ENCODE measurements around the gene SLC7A11. TPM values are rescaled to one million over a fixed set of nuclear protein-coding genes. Genes with fewer than 3 reads are reported as not detected.
A peak's percentile ranks its signal among the peaks of the same experiment; 100 is the strongest.

Gene SLC7A11
- total and polyA plus RNA-seq, 7 donors: under 0.01 to 2.8 (median 0.27) TPM

GRCh38 chr4:138249132-138249531 is 7.0 kb upstream of the SLC7A11 start:
- H3K9me3 ChIP-seq: no peaks in the 10 kb centered on the region
- WGBS, 2 donors: 84 to 85% methylated on average over 2 of the region's 2 CpGs
- intact Hi-C loops (cut with DNase I): no loop called here

GRCh38 chr4:138248058-138248457 is 5.9 kb upstream of the SLC7A11 start:
- 85 to 87% methylated on average over 2 of the region's 2 CpGs for WGBS, 2 donors
- no peak overlapping the region for H3K27ac ChIP-seq
- intact Hi-C loops (cut with DNase I): no loop called here
- H3K36me3 ChIP-seq: no peaks in the 10 kb centered on the region
- H3K27me3 ChIP-seq: no peaks in the 10 kb centered on the region
- no peak for DNase-seq
- H3K4me3 ChIP-seq: no peak overlapping the region
- no peak for TF ChIP-seq POLR2AphosphoS5 (IDR thresholded peaks at IDR 0.05)
- TF ChIP-seq, protein P1, sequence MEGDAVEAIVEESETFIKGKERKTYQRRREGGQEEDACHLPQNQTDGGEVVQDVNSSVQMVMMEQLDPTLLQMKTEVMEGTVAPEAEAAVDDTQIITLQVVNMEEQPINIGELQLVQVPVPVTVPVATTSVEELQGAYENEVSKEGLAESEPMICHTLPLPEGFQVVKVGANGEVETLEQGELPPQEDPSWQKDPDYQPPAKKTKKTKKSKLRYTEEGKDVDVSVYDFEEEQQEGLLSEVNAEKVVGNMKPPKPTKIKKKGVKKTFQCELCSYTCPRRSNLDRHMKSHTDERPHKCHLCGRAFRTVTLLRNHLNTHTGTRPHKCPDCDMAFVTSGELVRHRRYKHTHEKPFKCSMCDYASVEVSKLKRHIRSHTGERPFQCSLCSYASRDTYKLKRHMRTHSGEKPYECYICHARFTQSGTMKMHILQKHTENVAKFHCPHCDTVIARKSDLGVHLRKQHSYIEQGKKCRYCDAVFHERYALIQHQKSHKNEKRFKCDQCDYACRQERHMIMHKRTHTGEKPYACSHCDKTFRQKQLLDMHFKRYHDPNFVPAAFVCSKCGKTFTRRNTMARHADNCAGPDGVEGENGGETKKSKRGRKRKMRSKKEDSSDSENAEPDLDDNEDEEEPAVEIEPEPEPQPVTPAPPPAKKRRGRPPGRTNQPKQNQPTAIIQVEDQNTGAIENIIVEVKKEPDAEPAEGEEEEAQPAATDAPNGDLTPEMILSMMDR (IDR thresholded peaks at IDR 0.05): no peak
- TF ChIP-seq EP300 (IDR thresholded peaks at IDR 0.05): no peak
- TF ChIP-seq POLR2A (IDR thresholded peaks at IDR 0.05): no peak
- H3K4me1 ChIP-seq: no peaks in the 10 kb centered on the region
- H3K9me3 ChIP-seq: no peaks in the 10 kb centered on the region

More at GRCh38 chr4:138249132-138249531, 7.0 kb upstream of the SLC7A11 start:
- H3K4me1 ChIP-seq: no peaks in the 10 kb centered on the region
- H3K4me3 ChIP-seq: no peak overlapping the region
- TF ChIP-seq POLR2AphosphoS5 (IDR thresholded peaks at IDR 0.05) (no peak), POLR2A (IDR thresholded peaks at IDR 0.05) (no peak), EP300 (IDR thresholded peaks at IDR 0.05) (no peak)
- TF ChIP-seq, protein P1 (IDR thresholded peaks at IDR 0.05): no peak
- H3K27me3 ChIP-seq: no peaks in the 10 kb centered on the region
- no peak for DNase-seq
- H3K36me3 ChIP-seq: no peaks in the 10 kb centered on the region
- no peak overlapping the region for H3K27ac ChIP-seq

- Histone ChIP-seq H3K4me3 (no peak overlapping the region), H3K27ac (no peak overlapping the region), H3K9me3 (no peaks in the 10 kb centered on the region), H3K36me3 (no peaks in the 10 kb centered on the region), H3K27me3 (no peaks in the 10 kb centered on the region), H3K4me1 (no peaks in the 10 kb centered on the region)
- intact Hi-C loops (cut with DNase I): no loop called here
- TF ChIP-seq, protein P1 (IDR thresholded peaks at IDR 0.05): no peak
- TF ChIP-seq POLR2AphosphoS5 (IDR thresholded peaks at IDR 0.05) (no peak), EP300 (IDR thresholded peaks at IDR 0.05) (no peak), POLR2A (IDR thresholded peaks at IDR 0.05) (no peak)
- no peak for DNase-seq
- 97 to 98% methylated on average over 3 of the region's 3 CpGs for WGBS, 2 donors
These were observed 5.5 kb upstream of the SLC7A11 start for GRCh38 chr4:138247643-138248042.

DNA sequence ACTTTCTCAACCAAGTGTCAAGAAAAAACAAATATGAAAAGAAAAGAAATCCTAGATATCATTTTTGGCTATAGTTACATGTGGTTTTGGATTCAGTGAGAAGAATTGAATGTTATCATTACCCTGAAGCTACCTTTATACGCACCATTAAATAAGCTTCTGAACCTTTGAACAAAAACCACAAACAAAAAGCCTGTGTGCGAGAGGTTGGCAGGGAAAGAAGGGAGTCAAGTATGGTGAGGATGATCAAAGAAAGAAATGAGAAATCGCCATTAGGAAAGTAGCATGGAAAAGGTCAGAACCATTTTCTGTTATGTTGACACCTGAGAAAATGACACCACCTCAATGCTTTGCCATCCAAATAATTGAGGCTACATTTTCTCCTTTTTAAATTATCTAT is 1.2 kb upstream of the SLC7A11 start:
- no peak for TF ChIP-seq POLR2AphosphoS5 (IDR thresholded peaks at IDR 0.05)
- TF ChIP-seq EP300 (IDR thresholded peaks at IDR 0.05): no peak
- no peak for TF ChIP-seq POLR2A (IDR thresholded peaks at IDR 0.05)
- TF ChIP-seq, protein P1 (IDR thresholded peaks at IDR 0.05): no peak
- 77 to 92% methylated on average over 3 of the region's 3 CpGs for WGBS, 2 donors
- H3K4me1 ChIP-seq: peaks cover 0 to 10% (median 3%) of the 10 kb centered on the region in 4 donors

DNA sequence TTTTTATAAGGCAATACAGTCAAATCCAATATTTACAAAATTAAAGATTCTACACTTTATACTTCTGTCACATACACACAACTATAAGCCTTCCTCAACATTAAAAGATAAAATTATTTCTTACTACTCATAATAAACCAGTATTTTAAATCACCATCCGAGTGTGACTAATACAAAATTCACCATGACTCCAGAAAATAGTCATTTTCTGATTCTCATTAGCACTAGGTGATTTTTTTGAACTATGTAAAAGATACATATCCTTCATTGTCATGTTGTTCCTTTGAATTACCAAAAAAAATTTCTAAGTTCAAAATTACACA is 646 bp upstream of the SLC7A11 start:
- Histone ChIP-seq H3K4me1 (peaks cover 0 to 10% (median 3%) of the 10 kb centered on the region in 4 donors), H3K36me3 (no peaks in the 10 kb centered on the region), H3K27me3 (no peaks in the 10 kb centered on the region), H3K27ac (no peak overlapping the region), H3K4me3 (peak overlapping the region in 2 of 4 donors; percentile 21 to 26), H3K9me3 (no peaks in the 10 kb centered on the region)
- 21 to 68% methylated on average over 1 of the region's 1 CpG for WGBS, 2 donors
- TF ChIP-seq POLR2AphosphoS5 (IDR thresholded peaks at IDR 0.05) (no peak), EP300 (IDR thresholded peaks at IDR 0.05) (no peak), POLR2A (IDR thresholded peaks at IDR 0.05) (no peak)
- TF ChIP-seq, protein P1 (IDR thresholded peaks at IDR 0.05): no peak
- intact Hi-C loops (cut with DNase I): no loop called here
- DNase-seq: no peak

More for the DNA sequence above, 1.2 kb upstream of the SLC7A11 start:
- intact Hi-C loops (cut with DNase I): no loop called here
- DNase-seq: no peak
- Histone ChIP-seq H3K27ac (no peak overlapping the region), H3K9me3 (no peaks in the 10 kb centered on the region), H3K4me3 (no peak overlapping the region), H3K36me3 (no peaks in the 10 kb centered on the region), H3K27me3 (no peaks in the 10 kb centered on the region)

Measured in sigmoid colon (tissue), 7 donors.